ENCODE data around the gene PABPN1. TPM values are rescaled to one million over a fixed set of nuclear protein-coding genes. Genes with fewer than 3 reads are reported as not detected.

Gene PABPN1
- total RNA-seq, 1 experiment from 2014 or later, result 126 TPM

DNA sequence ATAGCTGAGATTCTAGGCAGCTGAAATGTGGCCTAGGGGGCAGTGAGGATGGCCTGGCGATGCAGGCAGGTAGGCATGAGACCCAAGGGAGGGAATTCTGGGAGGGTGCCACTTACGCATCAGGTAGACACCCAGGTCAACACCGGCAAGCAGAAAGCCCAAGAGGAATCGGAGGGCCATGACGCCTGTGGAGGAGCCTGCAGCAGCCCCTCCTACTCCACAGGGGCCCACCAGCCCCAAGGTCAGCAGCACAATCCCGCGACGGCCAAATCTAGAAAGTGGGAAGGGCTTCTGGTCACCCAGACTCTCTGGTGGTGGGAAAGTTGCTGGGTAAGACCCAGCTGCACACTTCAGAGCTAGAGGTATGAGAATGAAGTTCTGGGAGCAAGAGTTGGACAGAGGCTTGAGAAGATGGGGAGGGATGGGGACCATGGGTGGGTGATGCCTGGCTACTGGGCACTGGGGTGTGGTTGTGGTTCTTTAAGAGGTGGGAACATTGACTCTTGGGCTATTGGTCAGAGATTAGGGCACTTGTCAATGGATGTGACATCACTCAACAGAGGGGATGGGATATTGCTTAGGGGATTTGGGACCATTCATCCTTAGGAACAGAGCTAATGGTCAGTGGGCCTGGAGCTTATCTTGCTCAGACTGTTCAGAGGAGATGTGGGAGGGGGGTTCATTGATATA, 28.0 kb downstream of the PABPN1 start:
- Histone ChIP-seq H3K4me1 (ENCODE audit: low read length) (no peaks in the 10 kb centered on the region), H3K4me2 (ENCODE audit: low read depth, low read length, poor library complexity, severe bottlenecking) (no peak overlapping the region), H3K27me3 (ENCODE audit: low read length) (no peaks in the 10 kb centered on the region), H3K36me3 (ENCODE audit: insufficient read depth, low read length) (no peaks in the 10 kb centered on the region), H3K9me2 (replicated peaks; ENCODE audit: insufficient read depth, low read length) (no peaks in the 10 kb centered on the region), H2AFZ (ENCODE audit: low read length) (no peak overlapping the region), H3K79me2 (ENCODE audit: low read length) (no peaks in the 10 kb centered on the region), H3K27ac (ENCODE audit: low read length) (no peak overlapping the region), H4K20me1 (ENCODE audit: insufficient read depth, low read depth, low read length) (no peaks in the 10 kb centered on the region), H3K9ac (ENCODE audit: low read length) (no peak overlapping the region), H3K4me3 (ENCODE audit: low read length) (no peak overlapping the region), H3K9me3 (ENCODE audit: low read length) (no peaks in the 10 kb centered on the region)
- DNase-seq, result no peak

DNA sequence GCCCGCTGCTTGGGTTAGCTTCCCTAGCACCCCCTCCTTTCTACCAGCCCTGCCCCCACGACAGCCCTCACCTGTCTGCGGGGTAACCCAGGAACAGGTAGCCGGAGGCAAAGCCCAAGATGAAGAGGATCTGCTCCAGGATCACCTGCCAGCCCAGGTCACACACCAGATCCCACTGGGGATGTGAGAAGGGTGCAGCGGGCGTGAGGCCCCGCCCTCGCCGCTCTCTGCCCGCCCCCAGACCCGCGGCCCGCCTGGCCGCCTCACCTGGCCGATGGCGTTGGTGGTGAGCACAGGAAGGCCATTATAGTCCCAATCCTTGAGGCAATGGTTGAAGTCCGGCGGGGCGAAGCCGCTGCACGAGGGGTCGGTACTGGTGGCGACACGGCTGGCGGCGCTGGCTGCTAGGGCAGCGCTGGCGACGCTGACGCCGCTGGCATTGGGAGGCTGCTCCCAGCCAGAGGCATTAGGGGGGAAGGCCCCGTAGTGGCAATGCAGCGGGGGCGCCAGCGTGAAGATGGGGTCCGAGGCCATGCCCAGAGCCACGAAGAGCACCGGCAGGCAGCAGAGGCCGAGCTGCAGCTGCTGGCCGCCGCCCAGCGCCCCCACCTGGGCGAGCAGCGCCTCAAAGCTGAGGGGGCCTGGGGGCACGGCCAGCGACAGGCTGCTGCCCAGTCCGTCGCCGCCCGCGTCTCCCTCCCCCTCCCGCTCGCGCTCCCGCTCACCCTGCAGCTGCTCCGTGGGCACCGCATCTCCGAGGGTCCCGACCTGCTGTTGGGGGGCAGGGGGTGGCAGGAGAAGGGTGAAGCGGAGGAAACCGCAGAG, 30.6 kb downstream of the PABPN1 start:
- Histone ChIP-seq H3K27ac (ENCODE audit: low read length) (no peak overlapping the region), H3K4me2 (ENCODE audit: low read depth, low read length, poor library complexity, severe bottlenecking) (no peak overlapping the region), H2AFZ (ENCODE audit: low read length) (no peak overlapping the region), H3K4me3 (ENCODE audit: low read length) (no peak overlapping the region), H3K9ac (ENCODE audit: low read length) (no peak overlapping the region), H3K79me2 (ENCODE audit: low read length) (no peaks in the 10 kb centered on the region), H3K9me3 (ENCODE audit: low read length) (no peaks in the 10 kb centered on the region), H3K4me1 (ENCODE audit: low read length) (no peaks in the 10 kb centered on the region), H3K36me3 (ENCODE audit: insufficient read depth, low read length) (no peaks in the 10 kb centered on the region), H4K20me1 (ENCODE audit: insufficient read depth, low read depth, low read length) (no peaks in the 10 kb centered on the region), H3K9me2 (replicated peaks; ENCODE audit: insufficient read depth, low read length) (no peaks in the 10 kb centered on the region), H3K27me3 (ENCODE audit: low read length) (no peaks in the 10 kb centered on the region)
- DNase-seq, result no peak

DNA sequence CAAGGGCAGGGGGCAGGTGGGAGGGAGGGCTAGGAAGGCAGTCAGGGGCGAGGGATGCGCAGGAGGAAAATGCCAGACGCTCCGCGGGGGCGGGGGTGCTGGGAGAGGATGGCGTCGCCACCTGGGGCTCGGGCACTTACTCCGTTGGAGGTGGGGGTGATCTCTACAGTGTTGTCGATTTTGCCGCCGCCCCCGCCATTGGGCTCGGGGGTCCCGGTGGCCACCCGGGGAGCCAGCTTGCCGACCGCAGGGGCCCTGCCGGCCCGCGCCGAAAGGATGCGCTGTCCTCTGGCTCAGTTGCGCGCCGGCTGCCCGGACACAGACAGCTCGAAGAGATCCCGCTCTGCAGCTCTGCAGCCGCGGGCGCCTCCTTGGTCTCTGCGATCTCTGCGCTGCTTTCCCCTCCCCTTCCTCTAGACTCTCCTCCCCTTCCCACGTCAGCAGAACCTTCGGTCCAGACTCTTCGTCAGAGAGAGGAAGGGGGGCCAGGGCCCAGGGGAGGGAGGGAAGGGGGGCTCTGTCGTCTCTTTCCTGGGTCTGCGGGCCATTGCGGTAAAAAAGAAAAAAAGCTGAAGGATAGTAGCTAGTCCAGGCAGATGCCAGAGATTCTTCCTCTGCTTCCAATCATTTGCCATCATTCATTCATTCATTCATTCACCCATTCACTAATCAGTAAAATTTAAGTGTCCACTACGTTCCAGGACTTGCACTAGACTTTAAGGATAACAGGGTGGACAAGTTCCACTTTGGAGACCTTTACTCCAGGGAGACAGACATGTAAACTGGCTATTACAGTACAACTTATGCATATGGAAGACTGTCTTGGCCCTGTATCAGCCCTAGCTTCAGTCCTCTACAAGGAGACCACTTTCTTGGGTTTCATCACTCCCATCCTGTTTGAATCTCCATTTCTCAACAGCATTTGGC, 31.5 kb downstream of the PABPN1 start, which contains the start of gene SLC22A17:
SLC22A17 (minus strand) TSS at position 382 of the 927 bp plus-strand sequence.
- Histone ChIP-seq H3K36me3 (ENCODE audit: insufficient read depth, low read length) (no peaks in the 10 kb centered on the region), H3K9ac (ENCODE audit: low read length) (no peak within 1 kb of the TSS), H3K27me3 (ENCODE audit: low read length) (no peaks in the 10 kb centered on the region), H3K4me3 (ENCODE audit: low read length) (no peak within 1 kb of the TSS), H4K20me1 (ENCODE audit: insufficient read depth, low read depth, low read length) (no peaks in the 10 kb centered on the region), H3K9me2 (replicated peaks; ENCODE audit: insufficient read depth, low read length) (no peaks in the 10 kb centered on the region), H3K4me1 (ENCODE audit: low read length) (no peaks in the 10 kb centered on the region), H3K27ac (ENCODE audit: low read length) (no peak within 1 kb of the TSS), H3K4me2 (ENCODE audit: low read depth, low read length, poor library complexity, severe bottlenecking) (no peak within 1 kb of the TSS), H3K79me2 (ENCODE audit: low read length) (no peaks in the 10 kb centered on the region), H2AFZ (ENCODE audit: low read length) (no peak within 1 kb of the TSS), H3K9me3 (ENCODE audit: low read length) (no peaks in the 10 kb centered on the region)
- DNase-seq, result no peak

DNA sequence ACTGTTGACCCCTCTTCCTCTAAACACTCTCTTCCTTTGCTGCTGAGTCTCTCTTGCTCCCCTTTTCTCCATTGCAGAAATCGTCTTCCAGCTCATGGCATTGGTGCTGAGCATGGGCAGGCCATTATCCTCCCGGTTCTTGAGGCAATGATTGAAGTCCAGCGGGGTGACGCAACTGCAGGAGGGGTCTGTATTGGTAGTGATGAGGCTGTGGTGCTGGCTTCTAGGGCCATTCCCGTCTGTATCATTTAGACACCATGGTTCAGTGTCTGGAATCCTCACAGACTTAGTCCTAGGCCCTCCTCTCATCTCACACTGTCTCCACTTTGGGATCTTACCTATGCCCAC, 32.1 kb downstream of the PABPN1 start:
- Histone ChIP-seq H3K27me3 (ENCODE audit: low read length) (no peaks in the 10 kb centered on the region), H3K4me3 (ENCODE audit: low read length) (no peak overlapping the region), H3K79me2 (ENCODE audit: low read length) (no peaks in the 10 kb centered on the region), H3K9me2 (replicated peaks; ENCODE audit: insufficient read depth, low read length) (no peaks in the 10 kb centered on the region), H3K9ac (ENCODE audit: low read length) (no peak overlapping the region), H3K9me3 (ENCODE audit: low read length) (no peaks in the 10 kb centered on the region), H4K20me1 (ENCODE audit: insufficient read depth, low read depth, low read length) (no peaks in the 10 kb centered on the region), H3K4me1 (ENCODE audit: low read length) (no peaks in the 10 kb centered on the region), H3K36me3 (ENCODE audit: insufficient read depth, low read length) (no peaks in the 10 kb centered on the region), H3K4me2 (ENCODE audit: low read depth, low read length, poor library complexity, severe bottlenecking) (no peak overlapping the region), H3K27ac (ENCODE audit: low read length) (no peak overlapping the region), H2AFZ (ENCODE audit: low read length) (no peak overlapping the region)
- no peak for DNase-seq

DNA sequence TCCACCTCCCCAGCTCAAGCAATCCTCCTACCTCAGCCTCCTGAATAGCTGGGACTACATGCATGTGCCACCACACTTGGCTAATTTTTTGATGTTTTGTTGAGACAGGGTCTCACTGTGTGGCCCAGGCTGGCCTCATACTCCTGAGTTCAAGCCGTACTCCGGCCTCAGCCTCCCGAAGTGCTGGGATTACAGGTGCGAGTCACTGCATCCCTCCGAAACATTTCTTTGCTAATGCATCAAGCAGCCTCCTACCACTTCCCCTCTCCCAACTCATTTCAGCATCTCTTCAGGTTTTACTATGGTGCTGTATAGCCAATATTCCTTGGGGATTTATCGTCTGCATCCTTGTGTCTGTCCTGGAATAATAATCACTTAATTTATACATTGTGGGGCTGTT, 33.7 kb downstream of the PABPN1 start:
- no peaks in the 10 kb centered on the region for H3K9me2 ChIP-seq (replicated peaks; ENCODE audit: insufficient read depth, low read length)
- H3K4me1 ChIP-seq (ENCODE audit: low read length), result no peaks in the 10 kb centered on the region
- no peak overlapping the region for H3K27ac ChIP-seq (ENCODE audit: low read length)
- no peaks in the 10 kb centered on the region for H3K27me3 ChIP-seq (ENCODE audit: low read length)
- H3K4me3 ChIP-seq (ENCODE audit: low read length), result no peak overlapping the region
- DNase-seq, result no peak
- H3K79me2 ChIP-seq (ENCODE audit: low read length), result no peaks in the 10 kb centered on the region
- no peaks in the 10 kb centered on the region for H3K9me3 ChIP-seq (ENCODE audit: low read length)
- H3K4me2 ChIP-seq (ENCODE audit: low read depth, low read length, poor library complexity, severe bottlenecking), result no peak overlapping the region
- no peaks in the 10 kb centered on the region for H4K20me1 ChIP-seq (ENCODE audit: insufficient read depth, low read depth, low read length)
- H3K36me3 ChIP-seq (ENCODE audit: insufficient read depth, low read length), result no peaks in the 10 kb centered on the region
- no peak overlapping the region for H3K9ac ChIP-seq (ENCODE audit: low read length)
- no peak overlapping the region for H2AFZ ChIP-seq (ENCODE audit: low read length)

DNA sequence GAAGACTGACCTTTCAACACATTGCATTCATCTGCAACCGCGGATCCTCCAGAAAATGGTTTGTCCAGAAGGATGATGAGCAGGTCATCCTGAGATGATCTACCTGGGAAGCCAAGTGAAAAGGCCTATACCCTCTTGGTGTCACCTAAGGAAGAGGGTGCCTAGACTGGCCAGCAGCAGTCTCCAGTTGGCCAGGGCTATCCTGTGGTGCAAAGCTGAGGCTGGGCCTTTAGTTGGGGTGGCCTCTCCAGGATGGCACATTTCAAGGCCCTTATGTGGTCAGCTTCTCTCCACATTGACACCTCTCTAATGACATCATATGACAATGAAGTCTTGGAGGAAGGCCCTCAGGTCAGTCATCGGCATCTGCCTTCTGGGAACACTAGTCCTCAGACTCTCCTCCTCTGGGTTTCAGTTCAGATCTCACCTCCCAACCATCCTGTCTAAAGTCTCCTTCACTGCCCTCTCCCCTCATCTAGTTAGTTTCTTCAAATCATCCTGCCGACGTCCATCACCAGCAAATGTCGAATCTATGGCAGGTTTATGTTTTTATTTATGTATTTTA, 34.7 kb downstream of the PABPN1 start:
- no peak overlapping the region for H3K9ac ChIP-seq (ENCODE audit: low read length)
- no peaks in the 10 kb centered on the region for H3K4me1 ChIP-seq (ENCODE audit: low read length)
- H3K27me3 ChIP-seq (ENCODE audit: low read length), result no peaks in the 10 kb centered on the region
- no peaks in the 10 kb centered on the region for H3K79me2 ChIP-seq (ENCODE audit: low read length)
- no peak overlapping the region for H3K27ac ChIP-seq (ENCODE audit: low read length)
- no peaks in the 10 kb centered on the region for H3K36me3 ChIP-seq (ENCODE audit: insufficient read depth, low read length)
- H3K4me2 ChIP-seq (ENCODE audit: low read depth, low read length, poor library complexity, severe bottlenecking), result no peak overlapping the region
- DNase-seq, result no peak
- H4K20me1 ChIP-seq (ENCODE audit: insufficient read depth, low read depth, low read length), result no peaks in the 10 kb centered on the region
- no peaks in the 10 kb centered on the region for H3K9me3 ChIP-seq (ENCODE audit: low read length)
- H3K4me3 ChIP-seq (ENCODE audit: low read length), result no peak overlapping the region
- no peak overlapping the region for H2AFZ ChIP-seq (ENCODE audit: low read length)
- no peaks in the 10 kb centered on the region for H3K9me2 ChIP-seq (replicated peaks; ENCODE audit: insufficient read depth, low read length)

DNA sequence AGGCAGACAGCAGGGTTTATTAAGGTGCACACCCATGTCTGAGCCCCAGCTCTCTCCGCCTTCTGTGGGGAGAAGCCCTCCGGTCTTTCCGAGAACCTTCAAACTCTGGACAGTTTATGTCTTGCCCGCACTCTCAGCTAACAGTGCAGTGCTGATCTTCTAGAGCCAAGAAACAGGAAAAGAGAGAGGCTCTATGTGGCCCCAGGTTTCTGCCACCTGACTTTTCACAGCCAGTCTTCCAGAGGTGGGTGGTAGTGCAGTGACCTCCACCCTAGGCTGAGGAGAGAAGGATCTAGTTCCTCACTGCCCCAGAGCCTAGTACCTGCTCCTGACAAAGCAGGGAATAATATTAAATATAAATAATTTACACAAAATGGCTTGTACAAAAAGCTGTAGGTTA, 35.4 kb downstream of the PABPN1 start:
- no peaks in the 10 kb centered on the region for H3K79me2 ChIP-seq (ENCODE audit: low read length)
- H3K4me2 ChIP-seq (ENCODE audit: low read depth, low read length, poor library complexity, severe bottlenecking), result no peak overlapping the region
- no peak for DNase-seq
- no peak overlapping the region for H3K4me3 ChIP-seq (ENCODE audit: low read length)
- H2AFZ ChIP-seq (ENCODE audit: low read length), result no peak overlapping the region
- H3K27ac ChIP-seq (ENCODE audit: low read length), result no peak overlapping the region
- H4K20me1 ChIP-seq (ENCODE audit: insufficient read depth, low read depth, low read length), result no peaks in the 10 kb centered on the region
- H3K27me3 ChIP-seq (ENCODE audit: low read length), result no peaks in the 10 kb centered on the region
- no peaks in the 10 kb centered on the region for H3K4me1 ChIP-seq (ENCODE audit: low read length)
- H3K9me3 ChIP-seq (ENCODE audit: low read length), result no peaks in the 10 kb centered on the region
- H3K36me3 ChIP-seq (ENCODE audit: insufficient read depth, low read length), result no peaks in the 10 kb centered on the region
- H3K9ac ChIP-seq (ENCODE audit: low read length), result no peak overlapping the region
- no peaks in the 10 kb centered on the region for H3K9me2 ChIP-seq (replicated peaks; ENCODE audit: insufficient read depth, low read length)

DNA sequence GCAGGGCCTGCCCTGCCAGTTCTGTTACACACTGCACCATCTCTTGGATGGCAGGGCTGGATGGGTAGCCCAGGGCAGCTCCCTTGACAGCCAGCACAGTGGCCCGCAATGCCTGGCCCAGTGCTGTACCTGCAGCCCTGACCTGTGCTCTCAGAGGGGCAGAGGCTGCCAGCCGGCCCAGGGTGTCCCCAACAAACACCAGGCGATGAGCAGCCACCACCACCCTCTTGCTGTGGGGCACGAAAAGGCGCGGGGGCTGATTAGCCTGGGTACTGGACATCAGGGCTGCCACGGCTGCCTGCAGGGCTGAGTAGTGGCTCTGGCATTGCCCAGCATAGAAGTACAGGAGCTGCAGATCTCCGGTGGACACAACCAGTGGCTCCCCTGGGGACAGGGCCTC, 36.0 kb downstream of the PABPN1 start:
- DNase-seq, result no peak
- no peaks in the 10 kb centered on the region for H4K20me1 ChIP-seq (ENCODE audit: insufficient read depth, low read depth, low read length)
- no peak overlapping the region for H3K4me3 ChIP-seq (ENCODE audit: low read length)
- no peaks in the 10 kb centered on the region for H3K79me2 ChIP-seq (ENCODE audit: low read length)
- H3K27me3 ChIP-seq (ENCODE audit: low read length), result no peaks in the 10 kb centered on the region
- H3K27ac ChIP-seq (ENCODE audit: low read length), result no peak overlapping the region
- H3K9me3 ChIP-seq (ENCODE audit: low read length), result no peaks in the 10 kb centered on the region
- no peak overlapping the region for H2AFZ ChIP-seq (ENCODE audit: low read length)
- no peaks in the 10 kb centered on the region for H3K36me3 ChIP-seq (ENCODE audit: insufficient read depth, low read length)
- H3K9ac ChIP-seq (ENCODE audit: low read length), result no peak overlapping the region
- H3K9me2 ChIP-seq (replicated peaks; ENCODE audit: insufficient read depth, low read length), result no peaks in the 10 kb centered on the region
- H3K4me1 ChIP-seq (ENCODE audit: low read length), result no peaks in the 10 kb centered on the region
- no peak overlapping the region for H3K4me2 ChIP-seq (ENCODE audit: low read depth, low read length, poor library complexity, severe bottlenecking)
